GM13977 (cell line): Measurements from ENCODE around the gene LTC4S.

ENCODE experiments used
- DNase-seq: peaks from one replicate; pipeline ENCODE4 v3.0.0; 2012; ENCODE audit warnings: low spot score
- CTCF ChIP-seq: IDR thresholded peaks from 2 replicates; pipeline ENCODE4 v1.5.1; 2012; ENCODE audit warnings: mild to moderate bottlenecking, control low read depth; ENCODE audit not compliant: insufficient read depth; ENCODE audit errors: extremely low read depth, missing control alignments
- in situ Hi-C: fragments of 300-500 bp; cut with MboI; formaldehyde crosslinking; loops from one replicate; pipeline ENCODE4 v1.12.0; 2022; ENCODE audit warnings: low sequenced_read_pairs, low pct_unique_long_range_greater_than_20kb, mixed read lengths, inconsistent platforms; ENCODE audit not compliant: unreplicated experiment

The LTC4S gene

DNA sequence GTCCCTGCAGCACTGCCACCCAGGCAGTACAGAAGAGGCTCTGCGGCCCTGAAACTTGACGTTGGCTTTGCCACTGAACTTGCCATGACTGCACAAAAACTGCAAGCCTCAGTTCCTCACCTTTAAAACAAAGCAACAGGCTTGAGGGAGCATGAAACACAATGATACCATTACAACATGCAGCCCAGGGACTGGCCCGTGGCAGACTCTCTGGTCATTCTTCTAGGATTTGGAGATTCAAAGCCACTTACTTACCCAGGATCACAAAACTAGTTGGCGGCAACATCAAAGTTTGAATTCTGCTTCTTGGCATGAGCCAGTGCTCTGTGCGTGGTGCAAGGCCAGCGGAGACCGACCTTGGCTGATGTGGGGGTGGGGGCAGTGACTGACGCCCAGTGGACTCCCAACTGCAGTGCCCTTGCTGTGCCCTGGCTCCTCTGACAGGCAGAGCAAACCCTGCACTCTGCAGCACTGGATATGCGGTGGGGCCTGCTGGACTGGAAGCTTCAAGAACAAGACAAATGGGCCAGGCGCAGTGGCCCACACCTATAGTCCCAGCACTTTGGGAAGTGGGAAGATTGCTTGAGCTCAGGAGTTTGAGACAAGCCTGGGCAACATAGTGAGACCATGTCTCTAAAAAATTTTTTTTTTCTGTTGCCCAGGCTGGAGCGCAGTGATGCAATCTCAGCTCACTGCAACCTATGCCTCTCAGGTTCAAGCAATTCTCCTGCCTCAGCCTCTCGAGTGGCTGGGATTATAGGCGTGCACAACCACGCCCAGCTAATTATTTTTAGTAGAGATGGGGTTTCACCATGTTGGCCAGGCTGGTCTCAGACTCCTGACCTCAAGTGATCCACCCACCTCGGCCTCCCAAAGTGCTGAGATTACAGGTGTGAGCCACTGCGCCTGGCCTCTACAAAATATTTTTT, 45.8 kb downstream of the LTC4S start:
- no peak for DNase-seq
- TF ChIP-seq CTCF, result no peak
- in situ Hi-C loops, result no loop called here

DNA sequence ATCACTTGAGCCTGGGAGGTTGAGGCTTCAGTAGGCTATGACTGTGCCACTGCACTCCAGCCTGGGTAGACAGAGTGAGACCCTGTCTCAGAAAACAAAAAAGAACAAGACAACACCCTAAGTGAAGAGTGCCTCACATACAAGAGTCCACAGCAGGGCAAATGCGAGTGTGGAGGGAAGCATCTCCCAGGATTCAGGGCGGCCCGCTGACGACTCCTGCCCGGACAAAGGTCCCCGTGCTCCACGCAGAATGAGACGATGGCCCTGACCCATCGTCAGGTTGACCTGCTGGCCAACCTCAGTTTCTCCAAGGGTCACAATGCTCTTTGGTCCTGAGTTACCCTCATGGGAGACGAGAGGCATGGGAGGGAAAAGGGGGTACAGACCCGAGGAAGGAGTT, 46.5 kb downstream of the LTC4S start:
- no peak for DNase-seq
- TF ChIP-seq CTCF, result no peak
- in situ Hi-C loops, result no loop called here

DNA sequence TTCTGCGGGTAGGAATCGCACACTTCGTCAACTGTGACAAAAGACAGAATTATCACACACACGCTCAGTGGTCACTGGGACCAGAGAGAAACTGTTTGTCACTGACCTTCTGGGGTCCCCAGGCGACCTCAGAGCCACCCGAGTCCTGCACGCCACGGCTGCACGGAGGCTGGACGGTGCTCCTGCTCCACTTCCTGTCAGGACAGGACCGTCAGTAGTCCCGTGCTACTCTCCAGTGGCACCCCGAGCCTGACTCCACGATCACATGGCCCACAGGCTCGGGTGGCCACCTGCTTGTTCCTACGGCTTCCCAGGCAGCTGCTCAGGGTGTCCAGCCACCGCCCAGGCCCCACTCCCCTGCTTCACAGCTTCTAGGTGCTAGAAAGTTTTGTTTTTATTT, 47.0 kb downstream of the LTC4S start:
- in situ Hi-C loops, result no loop called here
- TF ChIP-seq CTCF, result no peak
- DNase-seq, result no peak

DNA sequence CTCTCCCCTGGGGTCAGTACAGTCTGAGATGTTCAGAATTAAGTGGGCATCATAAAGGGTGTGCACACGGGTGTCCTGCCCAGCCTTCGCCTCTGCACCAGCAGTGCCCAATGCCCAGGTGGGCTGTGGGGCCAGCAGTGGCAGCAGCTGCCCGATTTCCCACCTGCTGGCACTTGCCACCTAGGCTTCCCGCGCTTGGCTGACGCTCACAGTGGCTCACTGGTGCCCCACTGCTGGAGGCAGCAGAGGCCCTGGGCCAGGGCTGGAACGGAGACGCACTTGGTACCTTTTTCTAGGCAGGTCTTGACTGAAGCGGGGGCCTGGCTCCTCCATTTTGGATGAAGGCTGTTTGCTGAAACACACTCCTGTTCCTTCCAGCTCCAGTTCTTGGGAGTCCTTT, 47.8 kb downstream of the LTC4S start:
- no peak for DNase-seq
- TF ChIP-seq CTCF, result no peak
- in situ Hi-C loops, result no loop called here
